Measurements from ENCODE around the gene RAB37.

The RAB37 gene

GRCh38 chr17:74736513-74737298 is at the start of gene RAB37:
Gene RAB37 (plus strand): TSS chr17:74737256. CDS start chr17:74737273, 17 bp downstream.
- DNase-seq: no peak

- no peak for DNase-seq
These were observed 49.2 kb upstream of the RAB37 start for GRCh38 chr17:74687886-74688285.

GRCh38 chr17:74690409-74690825 is 46.6 kb upstream of the RAB37 start:
- peak in 3 of 56 donors; percentile 8 to 37 (median 36) for DNase-seq

GRCh38 chr17:74691151-74691550 is 45.9 kb upstream of the RAB37 start:
- DNase-seq: no peak

GRCh38 chr17:74694081-74694480 is 43.0 kb upstream of the RAB37 start:
- DNase-seq: no peak

GRCh38 chr17:74695629-74696028 is 41.4 kb upstream of the RAB37 start:
- no peak for DNase-seq

- no peak for DNase-seq
These were observed 39.5 kb upstream of the RAB37 start for GRCh38 chr17:74697515-74697914.

GRCh38 chr17:74698069-74698468 is 39.0 kb upstream of the RAB37 start:
- no peak for DNase-seq

GRCh38 chr17:74699236-74699635 is 37.8 kb upstream of the RAB37 start:
- no peak for DNase-seq

GRCh38 chr17:74702116-74702871 is 34.8 kb upstream of the RAB37 start:
- no peak for DNase-seq

GRCh38 chr17:74703311-74703710 is 33.7 kb upstream of the RAB37 start:
- no peak for DNase-seq

GRCh38 chr17:74704544-74704943 is 32.5 kb upstream of the RAB37 start:
- no peak for DNase-seq

GRCh38 chr17:74711058-74711824 is 25.8 kb upstream of the RAB37 start:
- DNase-seq: no peak

- no peak for DNase-seq
These were observed 24.8 kb upstream of the RAB37 start for GRCh38 chr17:74712301-74712700.

- DNase-seq: peak in 7 of 56 donors; percentile 1 to 51 (median 10)
These were observed 24.3 kb upstream of the RAB37 start, which contains the start of gene CD300LF for GRCh38 chr17:74712756-74713155. Gene CD300LF (minus strand): TSS chr17:74712923. CDS start chr17:74712866, 57 bp downstream.

- DNase-seq: no peak
These were observed 23.8 kb upstream of the RAB37 start for GRCh38 chr17:74713171-74713755.

GRCh38 chr17:74715144-74715543 is 21.9 kb upstream of the RAB37 start:
- DNase-seq: no peak

GRCh38 chr17:74720506-74720905 is 16.6 kb upstream of the RAB37 start:
- DNase-seq: no peak

GRCh38 chr17:74722782-74723181 is 14.3 kb upstream of the RAB37 start:
- no peak for DNase-seq

- DNase-seq: no peak
These were observed 13.2 kb upstream of the RAB37 start for GRCh38 chr17:74723891-74724290.

- no peak for DNase-seq
These were observed 11.9 kb upstream of the RAB37 start for GRCh38 chr17:74725111-74725510.
